ENCODE data around the gene ZNF660. TPM values are rescaled to one million over a fixed set of nuclear protein-coding genes. Genes with fewer than 3 reads are reported as not detected.

ZNF660 gene
- total and polyA plus RNA-seq, 9 of the 15 experiments (the other 6 are each of a cell fraction or from before 2014, with no cell fraction given) = 0.06 to 0.65 (median 0.17) TPM

- no peak for TF ChIP-seq NR2F6 (CRISPR knock-in tag; IDR thresholded peaks at IDR 0.05)
- no peak for TF ChIP-seq ZNF695 (CRISPR knock-in tag; IDR thresholded peaks at IDR 0.05)
- no peak for TF ChIP-seq ZMIZ1 (IDR thresholded peaks at IDR 0.05; ENCODE audit: low read depth in 2 of 2, low read length in 2 of 2)
- no peak for TF ChIP-seq HMGXB4 (CRISPR knock-in tag; IDR thresholded peaks at IDR 0.05)
- TF ChIP-seq MCM3 (IDR thresholded peaks at IDR 0.05) = no peak
- TF ChIP-seq CHD2 (IDR thresholded peaks at IDR 0.05; ENCODE audit: low read depth, low read length) = no peak
- no peak for TF ChIP-seq ZNF318 (IDR thresholded peaks at IDR 0.05; ENCODE audit: borderline replicate concordance in 1 of 2, low read depth in 1 of 2)
- no peak for TF ChIP-seq JUNB (CRISPR knock-in tag; conservative IDR thresholded peaks at IDR 0.05)
- TF ChIP-seq ZBTB7A (IDR thresholded peaks at IDR 0.05; ENCODE audit: borderline replicate concordance, control insufficient read depth, low read depth, low read length) = no peak; the same call in 1 of the 2 replicates
- TF ChIP-seq ZBTB12 (CRISPR knock-in tag; IDR thresholded peaks at IDR 0.05) = no peak
- TF ChIP-seq ZNF140 (CRISPR knock-in tag; IDR thresholded peaks at IDR 0.05) = no peak
- 0 out of 2 replicates have a peak, but pooled peaks have one; percentile 2 for TF ChIP-seq MAFK (IDR thresholded peaks at IDR 0.05; ENCODE audit: low read length)
- no peak for TF ChIP-seq RBM17 (IDR thresholded peaks at IDR 0.05; ENCODE audit: borderline replicate concordance, low read depth, low read length)
Measured at GRCh38 chr3:44648564-44649229, 63.9 kb downstream of the ZNF660 start, which contains the start of gene ZNF35 (continued).
